ENCODE data around the gene GPR21.
A peak's percentile ranks its signal among the peaks of the same experiment; 100 is the strongest.

The GPR21 gene

DNA sequence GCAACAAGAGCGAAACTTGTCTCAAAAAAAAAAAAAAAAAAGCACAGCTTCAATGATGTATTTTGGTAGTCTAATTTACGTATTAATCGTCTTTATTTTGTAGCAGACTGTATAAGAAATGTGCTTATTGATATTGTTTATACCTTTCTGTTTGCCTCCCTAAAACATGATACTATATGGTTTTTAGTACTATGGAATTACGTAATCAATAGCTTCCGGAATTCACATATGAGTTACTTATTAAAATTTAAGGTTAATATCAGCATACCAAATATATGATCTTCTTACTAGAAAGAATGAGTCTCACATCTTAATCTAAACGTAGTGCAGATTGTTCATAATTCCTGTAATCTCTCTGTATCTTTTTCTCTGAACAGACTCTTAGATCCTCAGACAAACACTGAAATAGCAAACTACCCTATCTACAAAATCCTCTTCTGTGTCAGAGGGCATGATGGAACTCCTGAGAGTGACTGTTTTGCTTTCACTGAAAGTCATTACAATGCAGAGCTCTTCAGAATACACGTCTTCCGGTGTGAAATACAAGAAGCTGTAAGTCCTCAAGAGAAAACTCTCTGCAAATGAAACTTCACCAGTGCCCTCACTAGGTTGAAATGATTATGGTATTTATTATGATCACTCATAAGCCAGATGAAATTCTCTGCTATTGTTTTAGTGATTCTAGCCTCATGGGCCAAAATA is 44.4 kb upstream of the GPR21 start:
- ATAC-seq: no peak

DNA sequence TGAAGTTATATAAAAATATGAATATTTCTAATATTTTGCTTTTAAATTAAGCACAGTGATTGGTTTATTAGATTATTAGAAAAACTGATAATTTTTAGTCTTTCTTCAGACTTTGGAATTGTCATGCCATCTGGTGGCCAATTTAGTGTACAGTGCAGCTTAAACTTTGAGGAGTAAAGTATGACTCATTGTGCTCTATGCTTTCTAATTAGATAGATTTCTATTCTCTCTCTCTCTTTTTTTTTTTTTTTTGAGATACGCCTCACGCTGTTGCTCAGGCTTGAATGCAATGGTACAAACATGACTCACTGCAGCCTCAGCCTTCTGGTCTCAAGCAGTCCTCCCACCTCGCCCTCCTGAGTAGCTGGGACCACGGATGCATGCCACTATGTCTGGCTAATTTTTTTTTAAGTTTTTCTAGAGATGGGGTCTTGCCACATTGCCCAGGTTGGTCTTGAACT is 42.1 kb upstream of the GPR21 start:
- peak; percentile 98 for ATAC-seq
- TF ChIP-seq ISL1 (CRISPR knock-in tag; IDR thresholded peaks at IDR 0.05) (peak; percentile 63), RARB (CRISPR knock-in tag; IDR thresholded peaks at IDR 0.05) (no peak)
- TF ChIP-seq, protein P1, sequence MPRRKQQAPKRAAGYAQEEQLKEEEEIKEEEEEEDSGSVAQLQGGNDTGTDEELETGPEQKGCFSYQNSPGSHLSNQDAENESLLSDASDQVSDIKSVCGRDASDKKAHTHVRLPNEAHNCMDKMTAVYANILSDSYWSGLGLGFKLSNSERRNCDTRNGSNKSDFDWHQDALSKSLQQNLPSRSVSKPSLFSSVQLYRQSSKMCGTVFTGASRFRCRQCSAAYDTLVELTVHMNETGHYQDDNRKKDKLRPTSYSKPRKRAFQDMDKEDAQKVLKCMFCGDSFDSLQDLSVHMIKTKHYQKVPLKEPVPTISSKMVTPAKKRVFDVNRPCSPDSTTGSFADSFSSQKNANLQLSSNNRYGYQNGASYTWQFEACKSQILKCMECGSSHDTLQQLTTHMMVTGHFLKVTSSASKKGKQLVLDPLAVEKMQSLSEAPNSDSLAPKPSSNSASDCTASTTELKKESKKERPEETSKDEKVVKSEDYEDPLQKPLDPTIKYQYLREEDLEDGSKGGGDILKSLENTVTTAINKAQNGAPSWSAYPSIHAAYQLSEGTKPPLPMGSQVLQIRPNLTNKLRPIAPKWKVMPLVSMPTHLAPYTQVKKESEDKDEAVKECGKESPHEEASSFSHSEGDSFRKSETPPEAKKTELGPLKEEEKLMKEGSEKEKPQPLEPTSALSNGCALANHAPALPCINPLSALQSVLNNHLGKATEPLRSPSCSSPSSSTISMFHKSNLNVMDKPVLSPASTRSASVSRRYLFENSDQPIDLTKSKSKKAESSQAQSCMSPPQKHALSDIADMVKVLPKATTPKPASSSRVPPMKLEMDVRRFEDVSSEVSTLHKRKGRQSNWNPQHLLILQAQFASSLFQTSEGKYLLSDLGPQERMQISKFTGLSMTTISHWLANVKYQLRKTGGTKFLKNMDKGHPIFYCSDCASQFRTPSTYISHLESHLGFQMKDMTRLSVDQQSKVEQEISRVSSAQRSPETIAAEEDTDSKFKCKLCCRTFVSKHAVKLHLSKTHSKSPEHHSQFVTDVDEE (CRISPR knock-in tag; IDR thresholded peaks at IDR 0.05): no peak

More for the DNA sequence above, 44.4 kb upstream of the GPR21 start:
- TF ChIP-seq TCF4 (CRISPR knock-in tag; IDR thresholded peaks at IDR 0.05; ENCODE audit: borderline replicate concordance): no peak
- TF ChIP-seq ISL1 (CRISPR knock-in tag; IDR thresholded peaks at IDR 0.05): no peak
- TF ChIP-seq BACH2 (CRISPR knock-in tag; IDR thresholded peaks at IDR 0.05; ENCODE audit: borderline replicate concordance): no peak
- TF ChIP-seq TOX (CRISPR knock-in tag; IDR thresholded peaks at IDR 0.05; ENCODE audit: borderline replicate concordance): no peak
- no peak for TF ChIP-seq RARB (CRISPR knock-in tag; IDR thresholded peaks at IDR 0.05)
- TF ChIP-seq, protein P2, sequence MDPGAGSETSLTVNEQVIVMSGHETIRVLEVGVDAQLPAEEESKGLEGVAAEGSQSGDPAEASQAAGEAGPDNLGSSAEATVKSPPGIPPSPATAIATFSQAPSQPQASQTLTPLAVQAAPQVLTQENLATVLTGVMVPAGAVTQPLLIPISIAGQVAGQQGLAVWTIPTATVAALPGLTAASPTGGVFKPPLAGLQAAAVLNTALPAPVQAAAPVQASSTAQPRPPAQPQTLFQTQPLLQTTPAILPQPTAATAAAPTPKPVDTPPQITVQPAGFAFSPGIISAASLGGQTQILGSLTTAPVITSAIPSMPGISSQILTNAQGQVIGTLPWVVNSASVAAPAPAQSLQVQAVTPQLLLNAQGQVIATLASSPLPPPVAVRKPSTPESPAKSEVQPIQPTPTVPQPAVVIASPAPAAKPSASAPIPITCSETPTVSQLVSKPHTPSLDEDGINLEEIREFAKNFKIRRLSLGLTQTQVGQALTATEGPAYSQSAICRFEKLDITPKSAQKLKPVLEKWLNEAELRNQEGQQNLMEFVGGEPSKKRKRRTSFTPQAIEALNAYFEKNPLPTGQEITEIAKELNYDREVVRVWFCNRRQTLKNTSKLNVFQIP (CRISPR knock-in tag; IDR thresholded peaks at IDR 0.05; ENCODE audit: borderline replicate concordance, low read depth): no peak
- no peak for TF ChIP-seq ZFP30 (CRISPR knock-in tag; IDR thresholded peaks at IDR 0.05)
- TF ChIP-seq, protein P3, sequence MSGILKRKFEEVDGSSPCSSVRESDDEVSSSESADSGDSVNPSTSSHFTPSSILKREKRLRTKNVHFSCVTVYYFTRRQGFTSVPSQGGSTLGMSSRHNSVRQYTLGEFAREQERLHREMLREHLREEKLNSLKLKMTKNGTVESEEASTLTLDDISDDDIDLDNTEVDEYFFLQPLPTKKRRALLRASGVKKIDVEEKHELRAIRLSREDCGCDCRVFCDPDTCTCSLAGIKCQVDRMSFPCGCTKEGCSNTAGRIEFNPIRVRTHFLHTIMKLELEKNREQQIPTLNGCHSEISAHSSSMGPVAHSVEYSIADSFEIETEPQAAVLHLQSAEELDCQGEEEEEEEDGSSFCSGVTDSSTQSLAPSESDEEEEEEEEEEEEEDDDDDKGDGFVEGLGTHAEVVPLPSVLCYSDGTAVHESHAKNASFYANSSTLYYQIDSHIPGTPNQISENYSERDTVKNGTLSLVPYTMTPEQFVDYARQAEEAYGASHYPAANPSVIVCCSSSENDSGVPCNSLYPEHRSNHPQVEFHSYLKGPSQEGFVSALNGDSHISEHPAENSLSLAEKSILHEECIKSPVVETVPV (CRISPR knock-in tag; IDR thresholded peaks at IDR 0.05): no peak
- TF ChIP-seq, protein P4, sequence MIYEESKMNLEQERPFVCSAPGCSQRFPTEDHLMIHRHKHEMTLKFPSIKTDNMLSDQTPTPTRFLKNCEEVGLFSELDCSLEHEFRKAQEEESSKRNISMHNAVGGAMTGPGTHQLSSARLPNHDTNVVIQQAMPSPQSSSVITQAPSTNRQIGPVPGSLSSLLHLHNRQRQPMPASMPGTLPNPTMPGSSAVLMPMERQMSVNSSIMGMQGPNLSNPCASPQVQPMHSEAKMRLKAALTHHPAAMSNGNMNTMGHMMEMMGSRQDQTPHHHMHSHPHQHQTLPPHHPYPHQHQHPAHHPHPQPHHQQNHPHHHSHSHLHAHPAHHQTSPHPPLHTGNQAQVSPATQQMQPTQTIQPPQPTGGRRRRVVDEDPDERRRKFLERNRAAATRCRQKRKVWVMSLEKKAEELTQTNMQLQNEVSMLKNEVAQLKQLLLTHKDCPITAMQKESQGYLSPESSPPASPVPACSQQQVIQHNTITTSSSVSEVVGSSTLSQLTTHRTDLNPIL (CRISPR knock-in tag; IDR thresholded peaks at IDR 0.05; ENCODE audit: low read depth): no peak
- no peak for TF ChIP-seq ZC3H10 (CRISPR knock-in tag; IDR thresholded peaks at IDR 0.05)
- TF ChIP-seq ZNF8 (CRISPR knock-in tag; IDR thresholded peaks at IDR 0.05): no peak
- no peak for TF ChIP-seq SNAI2 (CRISPR knock-in tag; IDR thresholded peaks at IDR 0.05)
- no peak for TF ChIP-seq ESRRG (CRISPR knock-in tag; IDR thresholded peaks at IDR 0.05)
- no peak for TF ChIP-seq OSR1 (CRISPR knock-in tag; IDR thresholded peaks at IDR 0.05)
- TF ChIP-seq, protein P5, sequence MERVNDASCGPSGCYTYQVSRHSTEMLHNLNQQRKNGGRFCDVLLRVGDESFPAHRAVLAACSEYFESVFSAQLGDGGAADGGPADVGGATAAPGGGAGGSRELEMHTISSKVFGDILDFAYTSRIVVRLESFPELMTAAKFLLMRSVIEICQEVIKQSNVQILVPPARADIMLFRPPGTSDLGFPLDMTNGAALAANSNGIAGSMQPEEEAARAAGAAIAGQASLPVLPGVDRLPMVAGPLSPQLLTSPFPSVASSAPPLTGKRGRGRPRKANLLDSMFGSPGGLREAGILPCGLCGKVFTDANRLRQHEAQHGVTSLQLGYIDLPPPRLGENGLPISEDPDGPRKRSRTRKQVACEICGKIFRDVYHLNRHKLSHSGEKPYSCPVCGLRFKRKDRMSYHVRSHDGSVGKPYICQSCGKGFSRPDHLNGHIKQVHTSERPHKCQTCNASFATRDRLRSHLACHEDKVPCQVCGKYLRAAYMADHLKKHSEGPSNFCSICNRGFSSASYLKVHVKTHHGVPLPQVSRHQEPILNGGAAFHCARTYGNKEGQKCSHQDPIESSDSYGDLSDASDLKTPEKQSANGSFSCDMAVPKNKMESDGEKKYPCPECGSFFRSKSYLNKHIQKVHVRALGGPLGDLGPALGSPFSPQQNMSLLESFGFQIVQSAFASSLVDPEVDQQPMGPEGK (CRISPR knock-in tag; IDR thresholded peaks at IDR 0.05; ENCODE audit: borderline replicate concordance): no peak
- TF ChIP-seq ZFP3 (CRISPR knock-in tag; IDR thresholded peaks at IDR 0.05): no peak
- TF ChIP-seq GLIS3 (CRISPR knock-in tag; IDR thresholded peaks at IDR 0.05): no peak
- TF ChIP-seq ZNF70 (CRISPR knock-in tag; IDR thresholded peaks at IDR 0.05): no peak
- no peak for TF ChIP-seq PPARA (CRISPR knock-in tag; IDR thresholded peaks at IDR 0.05; ENCODE audit: borderline replicate concordance)

DNA sequence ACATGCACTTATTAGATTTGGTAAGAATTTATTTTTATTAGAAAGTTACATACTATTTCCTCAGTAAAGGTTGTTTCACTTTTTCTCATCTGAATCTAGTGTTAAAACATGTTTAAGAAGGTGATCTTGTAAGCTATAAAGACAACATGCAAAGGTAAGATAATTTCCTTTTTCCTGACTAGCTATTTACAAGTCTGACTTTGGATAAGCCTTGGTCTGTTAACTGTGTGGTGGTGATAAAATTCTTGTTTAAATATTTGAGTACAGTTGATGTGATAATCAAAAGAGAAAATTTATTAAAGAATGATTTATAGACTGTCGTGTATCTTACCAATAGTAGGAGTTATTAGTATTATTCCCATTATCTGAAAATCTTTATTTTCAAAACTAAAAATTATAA is 36.9 kb upstream of the GPR21 start:
- no peak for TF ChIP-seq ZNF565 (CRISPR knock-in tag; conservative IDR thresholded peaks at IDR 0.05; ENCODE audit: low read depth)
- no peak for TF ChIP-seq CSDC2 (CRISPR knock-in tag; IDR thresholded peaks at IDR 0.05)
- no peak for TF ChIP-seq PPARA (CRISPR knock-in tag; IDR thresholded peaks at IDR 0.05; ENCODE audit: borderline replicate concordance)
- TF ChIP-seq ZNF8 (CRISPR knock-in tag; IDR thresholded peaks at IDR 0.05): no peak
- no peak for TF ChIP-seq GLIS3 (CRISPR knock-in tag; IDR thresholded peaks at IDR 0.05)
- TF ChIP-seq OSR1 (CRISPR knock-in tag; IDR thresholded peaks at IDR 0.05): no peak
- TF ChIP-seq ZFP30 (CRISPR knock-in tag; IDR thresholded peaks at IDR 0.05): no peak
- TF ChIP-seq ARNTL (CRISPR knock-in tag; IDR thresholded peaks at IDR 0.05; ENCODE audit: borderline replicate concordance, low read depth): no peak
- TF ChIP-seq ISL1 (CRISPR knock-in tag; IDR thresholded peaks at IDR 0.05): no peak
- no peak for TF ChIP-seq ZC3H10 (CRISPR knock-in tag; IDR thresholded peaks at IDR 0.05)
- TF ChIP-seq, protein P1 (CRISPR knock-in tag; IDR thresholded peaks at IDR 0.05): no peak
- TF ChIP-seq SNAI2 (CRISPR knock-in tag; IDR thresholded peaks at IDR 0.05): no peak
- no peak for ATAC-seq

Data from SK-N-SH treated with all-trans-retinoic acid at 6 μM for 48 hours (cell line).